H9 (cell line): ENCODE measurements around the gene H2BK1. TPM values are rescaled to one million over a fixed set of nuclear protein-coding genes. Genes with fewer than 3 reads are reported as not detected.

Experiments used
- DNase-seq: peaks from one replicate; pipeline ENCODE4 v3.0.0-alpha.2; 2017
- H2AFZ ChIP-seq: one replicate; pipeline ENCODE4 v1.6.1; 2013; ENCODE audit warnings: mild to moderate bottlenecking, low read length, control low read depth, moderate library complexity
- H2AK5ac ChIP-seq: 2 replicates; pipeline ENCODE4 v1.6.1; 2013; ENCODE audit warnings: low read length, control low read depth, mixed read lengths; ENCODE audit not compliant: insufficient read length
- H2BK120ac ChIP-seq: one replicate; pipeline ENCODE4 v1.6.1; 2013; ENCODE audit warnings: low read depth, mild to moderate bottlenecking, low read length, control low read depth, inconsistent platforms; ENCODE audit not compliant: poor library complexity, severe bottlenecking
- H2BK12ac ChIP-seq: 2 replicates; pipeline ENCODE4 v1.6.1; 2013; ENCODE audit warnings: low read length, control low read depth, mixed read lengths, low read depth; ENCODE audit not compliant: insufficient read length
- H2BK15ac ChIP-seq: 2 replicates; pipeline ENCODE4 v1.6.1; 2013; ENCODE audit warnings: low read depth, low read length, control low read depth
- H2BK20ac ChIP-seq: one replicate; pipeline ENCODE4 v1.6.1; 2013; ENCODE audit warnings: low read depth, mild to moderate bottlenecking, low read length, control low read depth, inconsistent platforms; ENCODE audit not compliant: poor library complexity, severe bottlenecking
- H2BK5ac ChIP-seq: 2 replicates; pipeline ENCODE4 v1.6.1; 2013; ENCODE audit warnings: low read length, control low read depth, mixed read lengths; ENCODE audit not compliant: insufficient read length
- H3K14ac ChIP-seq: 2 replicates; pipeline ENCODE4 v1.6.1; 2013; ENCODE audit warnings: low read length, control low read depth; ENCODE audit not compliant: insufficient read depth
- H3K18ac ChIP-seq: 2 replicates; pipeline ENCODE4 v1.6.1; 2013; ENCODE audit warnings: low read depth, mild to moderate bottlenecking, mixed read lengths, low read length, control low read depth; ENCODE audit not compliant: insufficient read length
- H3K23ac ChIP-seq: 2 replicates; pipeline ENCODE4 v1.6.1; 2013; ENCODE audit warnings: low read length, control low read depth, mixed read lengths, low read depth; ENCODE audit not compliant: insufficient read length
- H3K23me2 ChIP-seq: 2 replicates; pipeline ENCODE4 v1.6.1; 2013; ENCODE audit warnings: low read depth, mild to moderate bottlenecking, mixed read lengths, low read length, control low read depth; ENCODE audit not compliant: insufficient read length, poor library complexity, severe bottlenecking
- H3K27ac ChIP-seq: 2 replicates; pipeline ENCODE4 v1.5.1; 2013; ENCODE audit warnings: low read length, control low read depth, mixed read lengths, low read depth; ENCODE audit not compliant: insufficient read length
- H3K27me3 ChIP-seq: 2 replicates; pipeline ENCODE4 v1.6.1; 2013; ENCODE audit warnings: low read length, control low read depth, inconsistent platforms; ENCODE audit not compliant: insufficient read depth
- H3K4ac ChIP-seq: 2 replicates; pipeline ENCODE4 v1.6.1; 2013; ENCODE audit warnings: low read depth, mild to moderate bottlenecking, control low read depth, inconsistent platforms, low read length, moderate library complexity
- H3K4me1 ChIP-seq: 2 replicates; pipeline ENCODE4 v1.6.1; 2013; ENCODE audit warnings: low read length, control low read depth, inconsistent platforms; ENCODE audit not compliant: insufficient read depth
- H3K4me2 ChIP-seq: 2 replicates; pipeline ENCODE4 v1.6.1; 2013; ENCODE audit warnings: low read length, control low read depth, mixed read lengths; ENCODE audit not compliant: insufficient read length, insufficient read depth
- H3K56ac ChIP-seq: 2 replicates; pipeline ENCODE4 v1.6.1; 2013; ENCODE audit warnings: low read depth, mild to moderate bottlenecking, mixed read lengths, low read length, control low read depth; ENCODE audit not compliant: insufficient read length
- H3K79me1 ChIP-seq: 2 replicates; pipeline ENCODE4 v1.6.1; 2013; ENCODE audit warnings: low read depth, mild to moderate bottlenecking, moderate library complexity, low read length, control low read depth, inconsistent platforms; ENCODE audit not compliant: insufficient read depth, poor library complexity, severe bottlenecking
- H3K79me2 ChIP-seq: 2 replicates; pipeline ENCODE4 v1.6.1; 2013; ENCODE audit warnings: low read length, control low read depth, inconsistent platforms; ENCODE audit not compliant: insufficient read depth
- H3K9ac ChIP-seq: 2 replicates; pipeline ENCODE4 v1.6.1; 2013; ENCODE audit warnings: low read length, control low read depth, mixed read lengths; ENCODE audit not compliant: insufficient read length; ENCODE audit errors: extremely low read depth
- H3K9me3 ChIP-seq: one replicate; pipeline ENCODE4 v1.6.1; 2013; ENCODE audit warnings: low read depth, low read length, inconsistent platforms; ENCODE audit not compliant: control insufficient read depth
- H3T11ph ChIP-seq: one replicate; pipeline ENCODE4 v1.6.1; 2013; ENCODE audit warnings: mild to moderate bottlenecking, low read length, control low read depth, inconsistent platforms
- H4K20me1 ChIP-seq: one replicate; pipeline ENCODE4 v1.6.1; 2013; ENCODE audit not compliant: control insufficient read depth, insufficient read length, insufficient read depth
- H4K5ac ChIP-seq: 2 replicates; pipeline ENCODE4 v1.6.1; 2013; ENCODE audit warnings: low read depth, mild to moderate bottlenecking, mixed read lengths, low read length, control low read depth; ENCODE audit not compliant: insufficient read length
- H4K8ac ChIP-seq: replicated peaks from 2 replicates; pipeline ENCODE4 v1.6.1; 2013; ENCODE audit warnings: low read length, control low read depth, mixed read lengths, low read depth; ENCODE audit not compliant: insufficient read length
- H4K91ac ChIP-seq: 2 replicates; pipeline ENCODE4 v1.6.1; 2013; ENCODE audit warnings: low read depth, mild to moderate bottlenecking, moderate library complexity, mixed read lengths, low read length, control low read depth; ENCODE audit not compliant: insufficient read length
- H3K27ac Mint-ChIP-seq, 3 experiments: 2 replicates in 2 of 3; 3 replicates in 1 of 3; pipeline ENCODE4 v1.8.0; 2020 to 2021; ENCODE audit warnings: mixed read lengths in 3 of 3, mild to moderate bottlenecking in 1 of 3, moderate library complexity in 1 of 3
- H3K27me3 Mint-ChIP-seq: 2 replicates; pipeline ENCODE4 v1.8.0; 2021; ENCODE audit warnings: low read depth, mild to moderate bottlenecking, moderate library complexity, mixed read lengths
- H3K36me3 Mint-ChIP-seq, 3 experiments: 2 replicates in 2 of 3; 3 replicates in 1 of 3; pipeline ENCODE4 v1.8.0; 2020 to 2021; ENCODE audit warnings: low read depth in 3 of 3, mixed read lengths in 3 of 3; ENCODE audit not compliant: insufficient read depth in 1 of 3
- H3K4me1 Mint-ChIP-seq, 2 experiments: 2 replicates each; pipeline ENCODE4 v1.8.0; 2020; ENCODE audit warnings: mixed read lengths in 2 of 2
- H3K4me3 Mint-ChIP-seq, 2 experiments: 2 replicates in 1 of 2; 3 replicates in 1 of 2; pipeline ENCODE4 v1.8.0; 2020 to 2021; ENCODE audit warnings: mild to moderate bottlenecking in 2 of 2, mixed read lengths in 2 of 2, moderate library complexity in 1 of 2
- H3K9me3 Mint-ChIP-seq, 2 experiments: 2 replicates in 1 of 2; 3 replicates in 1 of 2; pipeline ENCODE4 v1.8.0; 2020; ENCODE audit warnings: mild to moderate bottlenecking in 2 of 2, mixed read lengths in 2 of 2, moderate library complexity in 1 of 2
- CTCF ChIP-seq: fragments of 200-600 bp; sonication (generic); conservative IDR thresholded peaks from 3 replicates; pipeline ENCODE4 v1.8.0; 2021; ENCODE audit warnings: antibody characterized with exemption, mild to moderate bottlenecking
- WGBS: extraction: QIAGEN DNeasy Blood & Tissue Kit; methylation state at CpG from one replicate; pipeline ENCODE4 v1.1.7; 2013; ENCODE audit warnings: missing lambda C conversion rate, low lambda C conversion rate, mixed read lengths; ENCODE audit not compliant: insufficient read length; ENCODE audit errors: extremely low coverage; 5-methylcytosine and 5-hydroxymethylcytosine counted together
- long read RNA-seq: library from polyadenylated mRNA; unstranded; transcript quantifications from one replicate; pipeline ENCODE4 v2.0.0, GENCODE V29; 2020
- total RNA-seq: library from RNA; stranded (reverse); gene quantifications from 2 replicates; pipeline ENCODE4 v1.2.1, GENCODE V29; 2021

The H2BK1 gene
- total RNA-seq: 0.97 TPM in 1 of 2 replicates, not detected in the other
- long read RNA-seq: 0 reads

- WGBS: no CpG with 5 or more reads among the region's 17 CpGs
- Histone ChIP-seq H3K9ac (no peak within 1 kb of the TSS), H2AK5ac (no peak within 1 kb of the TSS), H2AFZ (no peak within 1 kb of the TSS), H3K23ac (no peak within 1 kb of the TSS), H3K79me2 (no peaks in the 10 kb centered on the region), H3K27me3 (no peaks in the 10 kb centered on the region), H2BK12ac (no peak within 1 kb of the TSS), H4K20me1 (no peaks in the 10 kb centered on the region), H3K4ac (no peak within 1 kb of the TSS), H3K18ac (no peak within 1 kb of the TSS), H4K91ac (no peak within 1 kb of the TSS), H3K79me1 (no peaks in the 10 kb centered on the region), H2BK15ac (no peak within 1 kb of the TSS), H3K4me1 (peaks cover 5% of the 10 kb centered on the region; the same call in 1 of the 2 replicates), H3K27ac (no peak within 1 kb of the TSS), H2BK120ac (no peak within 1 kb of the TSS), H2BK5ac (no peak within 1 kb of the TSS), H3K9me3 (no peaks in the 10 kb centered on the region), H4K5ac (no peak within 1 kb of the TSS), H3T11ph (no peak within 1 kb of the TSS), H3K23me2 (no peaks in the 10 kb centered on the region), H3K56ac (no peak within 1 kb of the TSS), H2BK20ac (no peak within 1 kb of the TSS), H3K14ac (no peak within 1 kb of the TSS; the same call in 1 of the 2 replicates), H3K4me2 (no peak within 1 kb of the TSS), H4K8ac (no peak within 1 kb of the TSS)
- TF ChIP-seq CTCF: no peak
- Mint-ChIP-seq H3K27ac (peak within 1 kb of the TSS in 2 of 3 experiments; percentile 43 to 51; a peak in 4 of 7 replicates), H3K4me1 (peaks cover 13 to 16% of the 10 kb centered on the region in 2 experiments), H3K9me3 (no peaks in the 10 kb centered on the region), H3K36me3 (peaks cover 19 to 38% (median 25%) of the 10 kb centered on the region in 3 experiments; a peak in 6 of 7 replicates), H3K27me3 (peaks cover 19% of the 10 kb centered on the region), H3K4me3 (no peak within 1 kb of the TSS)
- no peak for DNase-seq
Measured at GRCh38 chr7:151210087-151210854, at the start of gene H2BK1. H2BK1 (minus strand) TSS chr7:151210488; CDS start chr7:151210318, 170 bp downstream.
